ENCODE results near the gene SLC16A4.

GRCh38 chr1:110338886-110339406, 51.9 kb downstream of the SLC16A4 start, which contains the start of gene RBM15:
- TF ChIP-seq CTCF (IDR thresholded peaks at IDR 0.05) (no peak), ZFX (IDR thresholded peaks at IDR 0.05; ENCODE audit: borderline replicate concordance) (no peak)
